Measurements from ENCODE around the gene LNPK.
"Not testable (repeated sequence)": the region's sequence is repeated elsewhere in the genome, so short reads cannot be mapped to it uniquely, and the experiment has no call there.

The LNPK gene

GRCh38 chr2:175965773-175966172 is 36.3 kb downstream of the LNPK start:
- DNase-seq, result no peak

DNA sequence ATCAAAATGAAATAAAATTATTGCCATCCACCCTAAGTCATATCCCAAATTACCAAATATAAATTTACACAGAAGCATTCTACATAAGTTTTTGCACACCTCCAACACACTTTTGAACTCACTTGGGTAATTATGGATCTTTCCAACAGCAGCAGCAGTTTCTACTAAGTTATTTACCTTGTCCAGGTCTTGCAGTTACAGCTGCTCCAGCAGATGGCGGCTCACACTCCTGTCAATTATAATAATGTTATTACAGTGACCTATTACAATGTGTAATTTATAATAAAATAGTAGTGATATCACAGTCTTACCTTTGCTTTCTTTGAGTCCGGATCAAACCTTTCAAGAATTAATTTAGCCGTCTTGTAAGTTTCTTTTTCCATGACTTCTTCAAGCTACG is 37.9 kb downstream of the LNPK start:
- DNase-seq, result peak; percentile 18

- not testable (repeated sequence) for DNase-seq
Measured at GRCh38 chr2:175963171-175963570, 38.9 kb downstream of the LNPK start.

- DNase-seq, result no peak
Measured at GRCh38 chr2:175957845-175958244, 44.2 kb downstream of the LNPK start.

- DNase-seq, result no peak
Measured at GRCh38 chr2:175955136-175955535, 46.9 kb downstream of the LNPK start.

- no peak for DNase-seq
Measured at GRCh38 chr2:175950512-175950911, 51.6 kb downstream of the LNPK start.

DNA sequence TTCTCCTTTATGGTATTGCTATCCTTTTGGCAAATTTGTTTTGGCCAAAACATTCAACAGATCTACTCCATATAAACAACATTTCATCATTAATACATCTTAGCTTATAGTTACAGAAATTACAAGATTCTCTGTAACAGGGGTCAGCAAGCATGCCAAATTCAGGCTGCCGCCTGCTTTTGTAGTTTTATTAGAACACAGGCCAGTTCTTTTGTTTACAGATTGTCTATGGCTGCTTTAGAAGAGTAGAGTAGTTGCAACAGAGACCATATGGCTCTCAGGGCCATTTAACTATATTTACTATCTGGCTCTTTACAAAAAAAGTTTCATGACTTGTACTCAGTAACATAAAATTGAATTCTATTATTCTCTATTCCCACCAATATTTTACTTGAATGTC is 53.9 kb downstream of the LNPK start:
- no peak for DNase-seq

DNA sequence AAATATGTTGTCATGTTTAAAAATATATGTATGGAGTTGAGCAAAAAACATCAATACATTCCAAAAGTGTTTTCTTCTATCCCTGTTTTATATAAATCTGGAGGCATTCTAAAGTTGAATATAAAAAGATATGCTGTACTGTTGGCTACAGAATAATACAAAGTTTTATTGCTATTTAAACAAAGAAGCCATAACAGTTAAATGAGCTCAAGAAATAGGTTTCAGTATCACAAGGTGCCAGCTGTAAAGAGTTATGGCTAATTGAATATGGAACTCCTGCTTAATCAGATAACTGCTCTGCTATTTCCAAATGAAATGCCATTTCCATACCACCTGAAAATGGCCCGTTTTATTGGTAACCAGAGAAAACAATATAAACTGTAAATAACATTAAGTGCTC is 55.0 kb downstream of the LNPK start:
- peak; percentile 12 for DNase-seq

DNA sequence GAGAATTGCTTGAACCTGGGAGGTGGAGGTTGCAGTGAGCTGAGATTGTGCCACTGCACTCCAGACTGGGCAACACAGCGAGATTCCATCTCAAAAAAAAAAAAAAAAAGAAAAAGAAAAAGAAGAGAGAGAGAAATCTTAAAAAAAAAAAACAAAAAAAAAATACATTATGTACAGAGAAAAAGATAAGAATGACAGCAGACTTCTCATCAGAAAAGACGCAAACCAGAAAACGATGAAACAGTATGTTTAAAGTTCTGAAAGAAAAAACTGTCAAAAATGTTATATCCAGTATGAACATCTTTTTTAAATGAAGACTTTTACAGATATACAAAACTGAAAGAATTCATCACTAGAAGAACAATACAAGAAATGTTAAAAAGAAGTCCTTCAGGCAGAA is 60.4 kb downstream of the LNPK start:
- no peak for DNase-seq

DNA sequence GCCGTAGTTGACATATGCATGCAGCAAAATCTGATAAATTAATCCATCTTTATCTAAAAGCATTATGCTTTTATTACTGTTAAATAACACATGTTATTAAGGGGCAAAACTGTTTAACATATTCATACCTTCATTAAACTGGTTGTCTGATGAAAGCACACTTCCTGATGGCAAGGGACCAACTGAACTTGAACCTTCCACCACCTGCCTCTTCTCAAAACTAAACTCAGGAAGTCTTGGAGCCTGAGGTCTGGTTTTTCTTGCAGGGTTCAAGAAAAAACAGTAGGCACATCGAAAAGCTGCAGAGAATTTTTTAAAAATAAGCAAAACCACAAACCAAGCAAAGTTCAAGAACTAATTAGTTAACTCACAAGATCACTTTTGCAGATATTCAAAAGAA is 64.9 kb downstream of the LNPK start:
- no peak for DNase-seq

DNA sequence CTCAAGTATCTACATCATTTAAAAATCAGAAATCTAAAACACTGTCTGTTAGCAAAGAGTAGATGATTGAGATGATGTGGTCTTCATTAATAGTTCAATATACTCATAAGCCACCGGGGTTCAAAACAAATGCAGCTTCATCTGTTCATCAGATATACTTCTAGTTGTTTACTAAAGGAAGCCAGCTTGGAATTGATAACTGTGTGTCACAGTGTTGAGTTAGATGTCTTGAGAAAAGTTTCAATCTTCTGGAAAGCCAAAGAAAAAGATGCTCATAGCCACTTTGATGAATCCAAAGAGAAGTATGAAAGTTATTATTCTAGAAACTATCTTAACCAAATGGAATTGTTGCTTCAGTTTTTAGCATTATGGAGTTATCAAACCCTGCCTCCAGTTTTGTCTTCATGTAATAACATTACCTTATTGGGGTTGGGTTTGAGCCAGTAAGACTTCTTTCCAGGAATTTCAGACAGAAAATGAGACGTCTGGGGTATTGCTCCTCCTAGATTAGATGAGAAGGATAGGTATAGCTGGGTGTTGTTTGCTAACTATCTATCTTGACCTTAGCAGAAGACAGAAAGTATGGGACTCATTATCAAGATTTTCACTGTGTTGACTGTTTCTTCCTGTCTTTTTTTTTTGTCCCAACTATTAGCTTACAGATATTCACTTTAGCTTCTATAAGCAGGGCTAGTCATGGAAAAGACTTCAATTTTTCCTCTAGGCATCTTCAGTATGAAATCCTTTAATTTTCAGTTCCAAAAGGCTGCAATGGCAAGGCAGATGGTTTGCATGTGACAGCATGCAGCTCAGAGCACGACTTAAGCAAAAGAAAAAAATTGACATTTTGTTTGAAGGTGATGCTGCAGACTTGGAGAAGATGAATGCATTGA is 66.5 kb downstream of the LNPK start:
- no peak for DNase-seq

- DNase-seq, result no peak
Measured at GRCh38 chr2:175932675-175933074, 69.4 kb downstream of the LNPK start.

GRCh38 chr2:175931805-175932204 is 70.3 kb downstream of the LNPK start:
- no peak for DNase-seq

DNA sequence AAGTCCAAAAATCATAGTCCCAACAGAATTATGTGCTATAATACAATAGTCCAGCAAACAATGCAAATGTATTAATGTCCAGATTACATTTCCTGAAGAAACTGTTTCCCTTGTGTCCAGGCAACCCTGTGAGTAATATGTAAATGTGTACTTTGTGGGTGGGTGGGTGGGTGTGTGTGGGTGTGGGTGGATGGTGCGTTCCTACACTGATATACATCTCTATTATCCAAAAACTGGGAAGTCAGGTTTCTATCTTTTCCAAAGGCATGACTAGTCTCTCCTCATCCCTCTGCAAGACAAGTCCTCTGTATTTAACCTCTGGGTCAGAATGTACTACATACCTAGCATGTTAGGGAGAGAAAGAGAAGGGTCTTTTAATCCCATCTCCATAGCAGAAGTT is 71.6 kb downstream of the LNPK start:
- DNase-seq, result no peak

GRCh38 chr2:175929850-175930249 is 72.2 kb downstream of the LNPK start:
- no peak for DNase-seq

GRCh38 chr2:175926272-175926671 is 75.8 kb downstream of the LNPK start:
- DNase-seq, result no peak

DNA sequence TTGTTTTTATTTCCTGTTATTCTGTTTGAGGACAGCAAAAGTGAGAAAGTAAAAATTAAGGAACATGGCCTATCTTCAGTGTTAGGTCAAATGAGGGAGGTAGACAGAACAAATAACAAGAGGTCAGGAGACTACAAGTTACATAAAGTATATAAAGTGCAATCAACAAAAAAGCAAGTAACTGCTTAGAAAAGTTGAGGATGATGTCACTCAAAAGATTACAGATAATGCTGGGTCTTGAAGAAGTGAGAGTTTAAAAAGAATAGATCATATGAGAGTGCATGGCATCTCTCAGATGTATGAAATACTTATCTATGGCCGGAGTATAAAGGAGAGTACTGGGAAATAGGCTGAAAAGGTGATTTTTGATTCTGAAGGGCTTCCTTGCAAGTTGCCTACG is 79.9 kb downstream of the LNPK start:
- no peak for DNase-seq

GRCh38 chr2:175918935-175919334 is 83.1 kb downstream of the LNPK start:
- no peak for DNase-seq

DNA sequence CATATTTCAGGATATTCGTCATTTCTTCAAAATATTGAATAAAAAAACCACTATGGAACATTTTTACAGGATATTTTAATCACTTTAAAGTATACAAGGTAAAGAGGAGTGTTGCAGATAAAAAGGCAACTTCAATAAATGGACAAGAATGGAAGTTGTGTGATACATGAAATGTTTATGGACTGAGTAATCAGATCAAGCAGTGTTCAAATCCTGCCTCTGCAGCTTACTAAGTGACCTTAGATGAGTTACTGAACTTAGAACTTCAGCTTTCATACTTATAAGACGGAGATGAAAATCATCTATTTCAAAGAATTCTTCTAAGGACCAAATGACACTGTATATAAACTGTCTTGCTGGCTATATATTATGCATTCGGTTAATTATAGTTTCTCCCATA is 87.2 kb downstream of the LNPK start:
- DNase-seq, result no peak

- DNase-seq, result not testable (repeated sequence)
Measured at GRCh38 chr2:175913849-175914743, 88.0 kb downstream of the LNPK start.

GRCh38 chr2:175913267-175913666 is 88.8 kb downstream of the LNPK start:
- not testable (repeated sequence) for DNase-seq

- no peak for DNase-seq
Measured at GRCh38 chr2:175904035-175904434, 98.0 kb downstream of the LNPK start.

DNA sequence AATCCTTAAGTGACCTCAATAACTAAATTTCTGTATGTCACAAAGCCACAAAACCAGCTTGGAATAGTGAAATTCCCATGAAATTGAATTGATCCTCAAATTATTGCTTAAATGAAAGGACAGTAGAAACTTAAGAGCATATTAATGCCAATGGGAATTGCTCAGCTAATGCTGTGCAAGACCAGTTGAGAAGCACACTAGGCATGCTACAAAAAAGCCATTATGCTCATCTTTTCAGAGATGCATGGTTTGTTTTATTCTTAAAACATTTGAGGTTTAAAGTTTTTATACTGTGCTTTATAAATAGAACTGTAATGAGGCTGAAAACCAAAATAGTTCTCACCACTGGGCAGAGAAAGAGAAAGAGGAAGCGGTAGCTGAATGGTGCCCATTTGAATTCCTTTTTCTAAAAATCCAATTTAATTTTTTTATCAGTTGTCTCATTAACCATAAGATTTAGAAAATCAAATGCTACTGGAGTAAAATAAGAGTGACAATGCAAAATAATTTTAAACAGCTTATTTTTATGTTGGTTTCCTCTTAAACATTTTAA is 98.6 kb downstream of the LNPK start:
- no peak for DNase-seq

GRCh38 chr2:175895957-175896356 is 106.1 kb downstream of the LNPK start:
- DNase-seq, result not testable (repeated sequence)
